Fibroblast of skin of right biceps (primary cell): Measurements from ENCODE around the gene IGLL5.
"Not testable (repeated sequence)": the region's sequence is repeated elsewhere in the genome, so short reads cannot be mapped to it uniquely, and the experiment has no call there.

Experiments
- DNase-seq: peaks from one replicate; pipeline ENCODE4 v3.0.0-alpha.2; 2013

Gene IGLL5

DNA sequence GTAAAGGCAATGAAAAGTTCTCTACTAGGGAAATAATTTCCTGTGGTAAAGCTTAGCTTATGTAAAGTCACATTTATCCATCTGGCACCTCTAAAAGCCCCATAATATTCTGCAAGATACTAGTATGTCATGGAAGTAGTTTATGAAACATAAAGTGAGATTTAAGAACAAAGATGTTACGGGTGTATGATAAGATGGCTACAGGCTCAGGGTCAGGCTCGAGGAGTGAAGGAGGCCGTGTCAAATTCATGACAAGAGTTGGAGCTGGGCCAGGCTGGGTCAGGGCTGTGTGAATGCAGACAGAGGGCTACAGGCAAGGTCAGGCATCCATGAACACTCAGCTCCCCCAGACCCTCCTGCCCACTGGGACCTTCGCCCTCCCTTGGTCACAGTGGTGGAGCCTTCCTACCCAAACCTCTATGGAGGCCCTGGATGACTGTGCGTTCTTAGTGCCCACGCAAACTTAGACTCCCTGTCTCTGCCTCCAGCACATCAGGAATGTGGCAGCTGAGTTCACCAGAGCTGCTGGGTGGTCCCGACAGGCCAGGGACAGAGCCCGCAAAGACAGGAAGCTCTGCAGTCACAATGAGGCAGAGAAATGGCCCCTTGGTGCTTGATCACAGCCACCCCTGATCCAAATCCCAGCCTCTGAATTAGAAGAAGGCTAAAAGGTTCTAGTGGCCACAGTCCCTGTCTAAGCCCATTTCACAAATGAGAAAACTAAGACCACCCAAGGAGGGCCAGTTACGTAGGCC is 14.8 kb downstream of the IGLL5 start:
- no peak for DNase-seq

DNA sequence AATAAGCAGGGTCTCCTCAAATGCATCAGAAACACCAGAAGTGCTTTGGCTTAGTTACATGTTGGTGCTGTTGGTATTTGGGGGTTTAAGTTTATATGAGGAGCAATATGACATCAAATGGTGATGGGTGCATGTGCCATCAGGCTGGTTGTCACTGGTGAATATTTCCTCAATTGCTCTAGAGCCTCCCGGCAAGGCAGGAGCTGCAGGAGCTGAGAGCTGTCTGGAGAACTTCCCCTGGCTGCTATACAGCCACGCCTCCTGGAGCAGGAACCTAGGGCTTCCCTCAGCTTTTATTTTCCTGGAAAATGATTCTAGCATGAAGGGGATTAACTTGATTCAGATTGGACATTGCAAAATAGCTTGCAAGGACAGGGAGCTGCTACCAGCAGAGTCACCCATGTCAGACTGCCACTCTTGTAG is 15.8 kb downstream of the IGLL5 start:
- no peak for DNase-seq

DNA sequence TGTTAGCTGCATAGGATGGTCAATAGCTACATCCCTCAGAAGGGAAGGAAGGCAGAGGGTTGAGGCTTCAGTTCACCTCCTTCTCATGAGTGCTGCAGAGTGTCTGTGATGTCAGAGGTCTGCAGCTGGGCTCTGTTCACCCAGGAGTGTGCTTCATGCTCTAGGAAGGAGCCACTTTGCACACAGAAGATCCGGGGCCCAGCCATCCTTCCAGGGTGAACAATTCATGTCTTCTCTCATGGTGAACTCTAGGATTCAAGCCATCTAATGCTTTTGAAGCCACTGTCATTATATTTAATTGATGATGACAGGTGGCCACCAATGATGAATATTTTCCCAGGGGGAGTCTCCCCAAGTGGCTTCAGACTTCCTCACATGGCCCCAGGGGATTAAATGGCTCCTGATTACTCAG is 16.2 kb downstream of the IGLL5 start:
- DNase-seq, result not testable (repeated sequence)

DNA sequence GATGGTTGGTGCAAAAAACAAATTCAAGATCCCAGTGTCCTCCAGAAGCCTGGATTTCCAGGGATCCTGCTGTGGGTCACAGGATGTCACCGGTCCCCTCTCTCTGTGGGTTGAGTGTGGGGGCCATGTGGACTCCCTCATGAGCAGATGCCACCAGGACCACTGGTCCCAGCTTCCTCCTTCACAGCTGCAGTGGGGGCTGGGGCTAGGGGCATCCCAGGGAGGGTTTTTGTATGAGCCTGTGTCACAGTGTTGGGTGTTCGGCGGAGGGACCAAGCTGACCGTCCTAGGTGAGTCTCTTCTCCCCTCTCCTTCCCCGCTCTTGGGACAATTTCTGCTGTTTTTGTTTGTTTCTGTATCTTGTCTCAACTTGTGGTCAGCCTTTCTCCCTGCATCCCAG is 17.1 kb downstream of the IGLL5 start:
- not testable (repeated sequence) for DNase-seq

DNA sequence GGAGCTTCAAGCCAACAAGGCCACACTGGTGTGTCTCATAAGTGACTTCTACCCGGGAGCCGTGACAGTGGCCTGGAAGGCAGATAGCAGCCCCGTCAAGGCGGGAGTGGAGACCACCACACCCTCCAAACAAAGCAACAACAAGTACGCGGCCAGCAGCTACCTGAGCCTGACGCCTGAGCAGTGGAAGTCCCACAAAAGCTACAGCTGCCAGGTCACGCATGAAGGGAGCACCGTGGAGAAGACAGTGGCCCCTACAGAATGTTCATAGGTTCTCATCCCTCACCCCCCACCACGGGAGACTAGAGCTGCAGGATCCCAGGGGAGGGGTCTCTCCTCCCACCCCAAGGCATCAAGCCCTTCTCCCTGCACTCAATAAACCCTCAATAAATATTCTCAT is 18.8 kb downstream of the IGLL5 start:
- DNase-seq, result not testable (repeated sequence)

DNA sequence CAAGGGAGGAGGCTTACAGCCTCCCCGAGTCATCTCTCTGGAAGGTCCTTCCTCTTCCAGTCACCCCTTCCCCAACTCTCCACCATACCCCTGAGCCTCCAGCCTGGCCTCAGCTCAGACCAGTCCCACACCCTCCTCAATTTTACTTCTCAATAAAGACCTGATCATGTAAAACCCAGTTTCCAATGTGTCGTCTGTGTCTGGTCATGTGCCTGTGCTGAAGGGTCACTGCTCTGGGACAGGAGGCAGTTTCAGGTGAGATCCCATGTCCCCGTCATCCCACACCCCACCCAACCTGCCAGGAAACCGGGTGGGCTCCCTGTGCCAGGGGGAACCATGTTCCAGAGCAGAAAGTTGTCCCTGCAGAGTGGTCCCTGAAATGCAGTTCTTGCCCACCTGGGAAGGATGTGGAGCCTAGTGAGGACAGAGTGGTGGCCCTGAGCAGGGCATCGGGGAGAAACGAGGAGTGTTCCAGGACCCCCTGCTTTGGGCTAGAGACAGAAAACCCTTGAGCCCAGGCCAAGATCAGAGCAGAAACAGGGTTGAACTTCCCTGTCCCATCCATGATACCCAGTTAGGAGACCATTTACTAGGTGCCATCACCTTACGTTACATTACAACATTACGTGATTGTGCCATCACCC is 19.4 kb downstream of the IGLL5 start:
- DNase-seq, result no peak

DNA sequence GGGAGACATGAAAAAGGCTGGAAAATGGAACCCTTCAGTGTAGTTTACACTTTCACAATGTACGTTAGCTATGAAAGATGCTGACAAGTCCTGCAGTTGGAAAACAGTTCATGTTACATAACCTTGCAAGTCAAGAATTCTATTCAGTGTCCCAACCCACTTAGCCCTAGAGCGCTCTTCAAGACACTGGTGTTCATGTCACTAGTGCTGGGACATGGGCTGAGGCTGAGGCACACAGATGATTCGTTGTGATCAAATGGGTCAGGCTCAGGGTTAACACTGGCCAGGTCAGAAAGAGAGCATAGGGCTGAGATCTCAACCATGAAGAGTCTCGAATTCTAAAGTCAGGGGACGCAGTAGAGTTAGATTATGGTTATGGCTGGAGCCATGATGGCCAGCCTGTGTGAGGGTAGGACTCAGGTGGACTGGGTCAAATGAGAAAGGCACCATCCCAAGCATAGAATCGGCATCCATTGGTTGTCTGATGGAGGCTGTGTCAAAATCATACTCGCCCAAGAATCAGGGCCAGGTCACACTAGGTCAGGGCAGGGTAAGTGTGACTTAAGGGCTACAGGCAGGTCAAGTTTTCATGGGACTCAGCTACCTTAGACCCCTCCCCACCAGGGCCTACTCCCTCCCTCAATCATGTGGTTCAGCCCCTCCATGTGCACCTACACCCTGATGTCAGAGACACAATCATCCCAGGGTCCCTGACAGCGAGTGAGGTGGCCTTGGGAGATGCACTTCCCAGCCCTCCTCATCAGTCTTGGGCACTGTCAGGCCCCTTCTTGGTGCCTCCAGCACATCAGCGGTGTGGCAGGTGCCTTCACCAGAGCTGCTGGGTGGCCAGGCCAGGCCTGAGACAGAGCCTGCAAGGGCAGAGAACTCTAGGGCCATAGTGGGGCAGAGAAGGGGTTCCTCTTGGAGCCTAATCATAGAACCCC is 20.2 kb downstream of the IGLL5 start:
- no peak for DNase-seq

DNA sequence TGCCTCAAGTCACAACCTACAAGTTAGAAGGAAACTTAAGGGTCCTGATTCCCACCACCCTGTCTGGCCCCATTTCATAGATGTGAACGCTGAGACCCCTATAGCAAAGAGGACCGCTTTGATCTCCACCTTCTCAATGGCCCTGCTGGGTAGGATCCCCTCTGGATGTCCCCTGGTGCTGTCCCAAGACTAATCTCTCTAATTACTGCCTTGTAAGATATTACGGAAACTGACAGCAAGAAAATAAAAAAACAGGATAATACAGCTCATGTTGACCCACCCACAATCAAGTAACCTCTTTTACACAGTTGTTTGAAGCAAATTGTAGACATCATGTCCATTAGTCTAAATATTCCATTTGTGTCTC is 20.9 kb downstream of the IGLL5 start:
- no peak for DNase-seq

DNA sequence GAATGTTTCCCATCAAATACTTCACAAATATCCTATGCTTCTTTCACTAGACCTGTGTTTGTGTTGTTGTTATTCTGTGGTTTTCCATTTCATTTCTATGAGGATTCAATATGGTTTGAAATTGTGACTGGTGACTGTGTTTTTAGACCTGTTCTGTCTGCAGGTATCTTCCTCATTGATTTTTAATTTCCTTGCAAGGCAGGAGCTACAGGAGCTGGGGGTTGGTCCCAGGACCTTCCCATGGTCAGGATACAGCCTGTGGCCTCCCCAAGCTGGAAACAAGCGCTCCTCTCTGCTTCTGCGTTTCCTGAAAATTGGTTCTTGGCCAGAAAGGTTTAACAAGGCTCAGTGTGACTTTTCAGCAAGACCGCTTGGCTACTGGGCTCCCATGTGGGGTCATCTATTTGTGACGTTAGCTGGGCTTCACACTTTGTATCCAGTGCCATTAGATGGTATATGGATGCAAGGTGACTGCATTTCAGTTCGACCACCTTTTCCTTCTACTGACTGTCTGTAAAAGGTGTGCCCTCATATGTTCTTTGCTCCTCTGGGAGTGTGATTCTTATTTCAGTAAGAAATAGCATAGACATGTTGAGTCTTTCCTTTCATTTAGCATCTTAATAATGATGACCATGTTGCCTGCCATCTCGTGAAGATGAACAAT is 21.5 kb downstream of the IGLL5 start:
- no peak for DNase-seq

DNA sequence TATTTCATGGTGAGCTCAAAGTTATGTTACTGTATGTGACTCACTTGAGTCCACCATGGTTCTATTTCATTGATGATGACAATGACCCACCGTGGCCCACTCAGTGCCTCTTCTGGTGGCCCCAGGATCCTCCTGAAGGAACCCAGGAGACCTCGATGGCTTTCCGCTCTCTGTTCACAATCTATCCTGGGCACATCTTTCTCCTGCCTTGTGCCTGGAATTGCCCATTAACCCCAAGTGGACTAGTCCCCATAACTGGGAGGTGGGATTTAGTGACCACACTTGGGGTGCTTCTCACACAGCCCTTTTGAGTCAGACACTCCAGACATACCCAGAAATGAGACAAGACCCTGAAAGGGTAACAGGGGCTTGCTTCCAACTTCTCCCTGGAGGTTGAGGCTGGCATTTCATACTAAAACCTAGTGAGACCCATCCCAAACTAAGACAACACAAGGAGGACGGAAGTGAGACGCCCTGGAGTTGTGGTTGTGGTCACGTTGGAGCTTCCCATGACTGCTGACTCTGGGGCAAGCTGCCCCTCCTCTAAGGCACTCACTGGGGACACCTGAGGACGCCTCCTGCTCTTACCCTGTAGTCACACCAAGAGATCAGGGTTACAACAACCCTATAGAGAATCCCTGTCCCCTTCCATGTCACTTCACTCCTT is 22.1 kb downstream of the IGLL5 start:
- no peak for DNase-seq

DNA sequence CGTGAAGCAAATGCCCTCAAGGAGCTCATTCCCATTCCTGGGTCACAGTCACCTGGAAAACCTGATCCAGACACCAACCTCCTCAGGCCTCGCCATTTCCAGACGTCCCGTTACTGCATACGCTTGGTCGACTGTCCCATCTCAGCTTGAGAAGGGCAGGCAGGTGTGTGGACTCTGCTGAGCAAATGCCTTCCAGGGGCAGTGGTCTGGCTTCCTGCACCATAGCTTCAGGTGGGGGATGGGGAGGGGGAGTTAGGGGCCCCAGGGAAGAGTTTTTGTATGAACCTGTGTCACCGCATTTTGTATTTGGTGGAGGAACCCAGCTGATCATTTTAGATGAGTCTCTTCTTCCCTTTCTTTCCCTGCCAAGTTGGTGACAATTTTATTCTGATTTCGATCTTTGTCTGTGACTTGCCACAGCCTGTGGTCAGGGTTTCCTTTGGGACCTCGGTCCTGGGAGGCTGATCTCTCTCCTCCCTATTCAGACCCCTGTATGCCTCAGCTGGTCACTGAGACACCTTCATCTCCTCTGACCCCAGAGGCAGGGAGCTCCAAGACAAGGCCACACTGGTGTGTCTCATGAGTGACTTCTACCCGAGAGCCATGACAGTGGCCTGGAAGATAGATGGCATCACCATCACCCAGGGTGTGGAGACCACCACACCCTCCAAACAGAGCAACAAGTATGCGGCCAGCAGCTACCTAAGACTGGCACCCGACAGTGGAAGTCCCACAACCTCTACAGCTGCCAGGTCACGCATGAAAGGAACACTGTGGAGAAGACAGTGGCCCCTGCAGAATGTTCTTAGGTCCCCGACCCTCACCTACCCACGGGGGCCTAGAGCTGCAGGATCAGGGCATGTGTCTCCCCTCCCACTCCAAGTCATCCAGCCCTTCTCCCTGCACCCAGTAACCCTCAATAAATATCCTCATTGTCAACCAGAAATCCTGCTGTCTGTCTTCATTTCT is 22.9 kb downstream of the IGLL5 start:
- DNase-seq, result no peak

DNA sequence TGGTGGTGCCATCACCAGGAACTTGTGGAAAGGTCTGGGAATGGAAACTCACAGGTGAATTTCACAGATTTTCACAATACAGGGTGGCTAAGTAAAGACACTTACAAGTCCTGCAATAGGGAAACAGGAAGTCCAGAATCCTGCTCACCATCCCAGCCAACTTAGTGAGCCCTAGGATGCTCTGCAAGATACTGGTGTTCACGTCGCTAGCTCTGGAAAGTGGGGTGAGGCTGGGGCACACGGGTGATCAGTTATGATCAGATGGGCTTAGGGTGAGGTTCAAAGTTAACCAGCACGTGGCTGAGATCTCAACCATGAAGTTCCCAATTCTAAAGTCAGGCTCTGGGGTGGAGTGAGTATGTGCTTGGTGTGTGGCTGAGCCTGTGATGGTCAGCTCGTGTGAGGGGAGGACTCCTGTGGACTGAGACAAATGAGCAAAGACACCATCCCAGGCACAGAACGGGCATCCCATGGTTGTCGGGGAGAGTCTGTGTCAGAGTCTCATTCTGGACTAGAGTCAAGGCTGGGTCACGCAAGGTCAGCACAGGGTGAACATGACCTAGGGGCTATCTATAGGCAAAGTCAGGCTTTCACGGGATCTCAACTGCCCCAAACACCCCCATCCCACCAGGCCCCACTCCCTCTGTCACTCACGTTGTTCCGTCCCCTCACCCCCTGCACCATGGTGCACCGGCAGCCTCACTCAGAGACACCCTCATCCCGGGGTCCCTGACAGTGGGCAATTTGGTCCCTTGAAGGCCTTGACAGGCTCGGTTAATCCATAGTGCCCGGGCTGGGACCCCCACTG is 23.9 kb downstream of the IGLL5 start:
- DNase-seq, result no peak

DNA sequence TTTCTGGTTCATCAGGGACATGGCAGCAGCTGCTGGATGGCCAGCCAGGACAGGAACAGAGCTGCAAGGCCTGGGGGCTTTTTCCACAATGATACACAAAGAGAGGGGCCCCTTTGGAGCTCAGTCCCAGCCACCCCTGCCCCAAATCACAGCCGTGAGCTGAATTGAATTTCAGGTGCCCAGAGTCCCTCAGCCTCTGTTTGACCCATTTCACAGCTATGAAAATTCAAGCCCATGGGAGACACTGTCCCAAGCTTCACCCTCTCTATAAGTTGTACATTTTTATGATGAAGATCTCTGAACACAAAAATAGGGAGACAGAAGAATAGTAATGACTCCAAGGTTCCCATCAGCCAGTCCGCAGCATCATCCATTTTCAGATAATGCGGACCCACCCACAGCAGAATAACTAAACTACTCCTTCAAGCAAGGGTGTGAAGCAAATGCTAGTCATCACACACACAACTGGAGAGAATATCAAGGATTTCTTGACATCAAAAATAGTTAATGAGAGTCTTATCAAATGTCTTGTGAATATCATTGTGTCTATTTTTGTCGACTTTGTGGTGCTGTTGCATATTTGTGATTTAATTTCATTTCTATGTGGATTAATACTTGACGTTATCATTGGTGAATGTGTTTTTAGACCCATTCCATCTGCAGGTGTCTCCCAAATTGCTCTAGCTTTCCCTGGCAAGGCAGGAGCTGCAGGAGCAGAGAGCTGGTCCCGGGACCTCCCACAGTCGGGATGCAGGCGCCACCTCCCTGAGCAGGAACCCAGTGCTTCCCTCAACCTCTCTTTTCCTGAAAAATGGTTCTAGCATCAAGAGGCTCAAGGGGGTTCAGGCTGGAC is 24.7 kb downstream of the IGLL5 start:
- DNase-seq, result no peak

DNA sequence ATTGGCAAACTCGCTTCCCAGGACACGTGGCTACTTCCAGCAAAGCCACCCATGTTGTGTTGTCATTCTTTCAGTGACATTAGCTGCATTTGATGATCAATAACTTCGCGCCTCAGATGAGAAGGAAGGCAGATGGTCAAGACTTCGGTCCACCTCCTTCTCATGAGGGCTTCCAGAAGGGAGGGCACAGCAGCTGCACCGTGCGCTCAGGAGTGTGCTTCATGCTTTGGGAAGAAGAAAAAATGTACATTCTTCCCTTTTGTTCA is 25.3 kb downstream of the IGLL5 start:
- no peak for DNase-seq

DNA sequence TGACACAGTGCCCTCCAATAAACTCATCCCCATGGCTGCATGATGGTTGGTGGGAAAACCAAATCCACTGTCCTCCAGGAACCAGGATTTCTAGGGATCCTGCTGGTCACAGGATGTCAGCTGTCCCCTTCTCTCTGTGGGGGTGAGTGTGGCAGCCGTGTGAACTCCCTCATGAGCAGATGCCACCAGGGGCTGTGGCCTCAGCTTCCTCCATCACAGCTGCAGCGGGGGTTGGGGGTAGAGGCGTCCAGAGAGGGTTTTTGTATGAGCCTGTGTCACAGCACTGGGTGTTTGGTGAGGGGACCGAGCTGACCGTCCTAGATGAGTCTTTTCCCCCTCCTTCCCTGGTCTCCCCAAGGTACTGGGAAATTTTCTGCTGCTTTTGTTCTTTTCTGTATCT is 26.4 kb downstream of the IGLL5 start:
- no peak for DNase-seq

DNA sequence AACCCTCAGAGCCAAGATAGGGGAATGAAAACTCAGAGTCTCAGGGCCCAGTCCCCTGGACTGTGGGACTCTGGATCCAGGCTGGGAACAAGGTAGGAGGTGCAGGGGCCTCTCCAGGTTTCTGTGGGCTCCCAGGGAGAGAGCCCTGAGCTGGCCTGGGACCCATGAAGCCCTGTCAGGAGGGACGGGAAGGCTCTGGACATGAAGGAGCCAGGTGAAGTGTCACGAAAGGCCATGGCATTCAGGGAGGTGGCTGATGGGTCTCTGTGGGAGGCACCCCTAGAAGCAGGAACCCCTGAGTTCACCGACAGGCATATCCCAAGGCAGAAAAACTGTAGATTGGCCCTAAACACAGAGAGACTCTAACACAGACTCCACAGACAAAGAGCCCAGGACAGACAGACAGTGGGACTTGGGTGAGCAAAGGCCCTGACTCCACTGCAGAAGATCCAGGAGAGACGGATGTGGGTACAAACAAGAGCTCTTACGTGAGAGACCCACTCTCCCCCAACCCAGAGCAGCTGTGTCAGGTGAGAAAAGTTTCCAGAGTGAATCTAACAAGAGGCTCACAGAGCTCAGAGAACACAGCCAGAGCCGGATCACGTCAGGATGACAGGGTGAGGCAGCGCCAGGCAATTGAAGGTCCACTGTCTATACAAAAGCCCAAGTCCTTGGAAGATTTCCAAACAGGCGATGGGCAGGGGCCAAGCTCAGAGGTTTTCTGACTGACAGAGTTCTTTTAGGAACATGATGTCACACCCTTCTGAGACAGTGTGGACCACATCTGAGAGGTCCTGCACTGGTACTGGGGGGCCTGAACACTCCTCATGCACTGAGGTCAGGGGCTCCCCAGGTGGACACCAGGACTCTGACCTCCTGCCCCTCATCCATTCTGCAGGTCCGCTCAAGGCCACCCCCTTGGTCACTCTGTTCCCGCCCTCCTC is 27.4 kb downstream of the IGLL5 start:
- no peak for DNase-seq

DNA sequence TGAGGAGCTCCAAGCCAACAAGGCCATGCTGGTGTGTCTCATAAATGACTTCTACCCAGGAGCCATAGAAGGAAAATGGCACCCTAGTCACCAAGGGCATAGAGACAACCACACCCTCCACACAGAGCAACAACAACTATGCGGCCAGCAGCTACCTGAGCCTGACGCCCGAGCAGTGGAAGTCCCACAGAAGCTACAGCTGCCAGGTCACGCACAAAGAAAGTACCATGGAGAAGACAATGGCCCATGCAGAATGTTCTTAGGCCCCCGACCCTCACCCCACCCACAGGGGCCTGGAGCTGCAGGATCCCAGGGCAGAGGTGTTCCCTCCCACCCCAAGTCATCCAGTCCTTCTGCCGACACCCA is 28.0 kb downstream of the IGLL5 start:
- no peak for DNase-seq

DNA sequence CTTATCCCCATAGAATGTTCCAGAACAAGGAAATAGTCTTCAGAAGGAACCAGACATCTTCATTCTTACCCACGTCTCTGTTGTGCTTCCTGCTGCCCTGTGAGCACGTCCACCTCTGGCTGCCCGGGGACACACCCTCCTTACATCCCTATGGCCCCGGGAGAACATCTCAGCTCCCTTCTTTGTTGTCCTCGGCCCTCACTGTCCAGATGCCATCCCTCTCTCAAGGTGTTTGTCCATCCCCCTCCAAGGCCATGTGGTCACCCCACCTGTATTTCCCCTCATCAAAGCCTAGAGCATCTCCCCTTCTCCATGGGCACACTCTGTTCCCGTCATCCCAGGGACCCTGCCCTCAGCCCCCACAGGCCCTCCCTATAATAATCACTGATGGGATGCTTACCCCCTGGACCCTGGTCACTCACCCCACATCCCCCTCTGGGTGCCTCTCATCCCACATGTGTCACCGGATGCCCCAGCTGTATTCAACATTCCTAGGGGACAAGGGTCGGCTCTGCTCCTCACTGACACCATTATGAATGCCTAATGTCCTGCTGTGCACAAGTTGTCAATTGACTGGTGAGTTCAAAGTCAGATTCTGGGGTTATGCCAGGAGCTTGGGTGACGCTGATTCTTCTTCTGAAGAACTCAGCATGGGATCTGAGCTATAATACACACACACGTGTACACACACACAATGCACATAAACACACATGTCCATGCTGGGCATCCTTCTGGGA is 28.8 kb downstream of the IGLL5 start:
- DNase-seq, result no peak
